UCSD-AML1 (cell line): Measurements from ENCODE around the gene UBE2L3.
"Not testable (repeated sequence)": the region's sequence is repeated elsewhere in the genome, so short reads cannot be mapped to it uniquely, and the experiment has no call there.

Experiments
- DNase-seq: peaks from one replicate; lab custom pipeline; 2025; ENCODE audit not compliant: unreplicated experiment; lab: John Stamatoyannopoulos, UW

Gene UBE2L3

DNA sequence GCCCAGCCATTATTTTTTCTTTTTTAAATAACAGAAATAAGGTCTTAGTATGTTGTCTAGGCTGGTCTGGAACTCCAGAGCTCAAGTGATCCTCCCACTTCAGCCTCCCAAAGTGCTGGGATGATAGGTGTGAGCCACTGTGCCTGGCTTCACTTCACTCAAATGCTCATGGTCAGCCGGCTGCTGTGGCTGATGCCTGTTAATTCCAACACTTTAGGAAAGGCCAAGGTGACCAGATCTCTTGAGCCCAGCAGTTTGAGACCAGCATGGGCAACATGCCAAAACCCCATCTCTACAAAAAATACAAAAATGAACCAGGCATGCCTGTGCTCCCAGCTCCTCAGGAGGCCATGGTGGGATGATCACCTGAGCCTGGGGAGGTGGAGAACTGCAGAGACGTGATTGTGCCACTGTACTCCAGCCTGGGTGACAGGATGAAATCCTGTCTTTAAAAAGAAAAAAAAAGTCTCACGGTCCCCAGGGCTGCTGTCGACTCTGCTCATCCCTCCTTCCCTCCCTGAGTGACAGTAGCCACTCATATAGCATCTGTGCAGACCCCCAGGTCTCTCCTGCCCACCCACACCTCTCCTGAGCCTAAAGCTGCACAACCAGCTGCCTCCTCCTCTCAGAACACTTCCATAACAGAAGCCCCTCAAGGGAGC, 58.7 kb downstream of the UBE2L3 start:
- DNase-seq = no peak

DNA sequence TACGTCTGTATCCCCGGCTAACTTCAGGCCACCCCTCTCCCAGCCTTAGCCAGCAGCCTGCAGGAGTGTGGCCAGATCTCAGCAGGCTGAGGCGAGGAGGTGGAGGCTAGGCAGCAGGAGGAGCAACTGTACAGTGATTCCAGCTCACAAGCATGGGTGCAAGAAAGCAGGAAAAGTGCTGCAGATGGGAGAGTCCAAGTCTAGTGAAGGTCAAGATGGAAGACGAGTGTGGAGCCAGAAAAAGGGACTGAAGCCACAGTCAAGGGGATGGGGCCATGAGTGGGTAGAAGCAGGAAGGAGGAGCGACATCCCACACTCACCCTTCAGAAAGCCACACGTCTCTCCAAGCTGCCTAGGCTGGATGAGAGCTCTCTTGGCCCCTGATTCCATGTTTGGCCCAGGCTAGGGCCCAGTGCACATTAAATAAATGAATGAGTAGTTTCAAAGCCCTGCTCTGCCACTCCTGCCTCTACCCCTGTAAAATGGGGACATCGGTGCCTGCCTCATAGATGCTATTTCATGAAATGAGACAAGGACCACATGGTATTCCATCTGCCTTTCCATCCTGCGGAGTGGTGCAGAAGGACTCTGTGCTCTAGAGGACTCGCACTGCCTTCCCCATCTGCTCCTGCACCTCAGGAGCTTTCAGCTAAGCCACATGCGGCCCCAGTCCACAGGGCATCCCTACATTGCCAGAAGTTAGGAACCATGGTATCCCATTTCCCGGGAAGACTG, 59.4 kb downstream of the UBE2L3 start:
- no peak for DNase-seq

DNA sequence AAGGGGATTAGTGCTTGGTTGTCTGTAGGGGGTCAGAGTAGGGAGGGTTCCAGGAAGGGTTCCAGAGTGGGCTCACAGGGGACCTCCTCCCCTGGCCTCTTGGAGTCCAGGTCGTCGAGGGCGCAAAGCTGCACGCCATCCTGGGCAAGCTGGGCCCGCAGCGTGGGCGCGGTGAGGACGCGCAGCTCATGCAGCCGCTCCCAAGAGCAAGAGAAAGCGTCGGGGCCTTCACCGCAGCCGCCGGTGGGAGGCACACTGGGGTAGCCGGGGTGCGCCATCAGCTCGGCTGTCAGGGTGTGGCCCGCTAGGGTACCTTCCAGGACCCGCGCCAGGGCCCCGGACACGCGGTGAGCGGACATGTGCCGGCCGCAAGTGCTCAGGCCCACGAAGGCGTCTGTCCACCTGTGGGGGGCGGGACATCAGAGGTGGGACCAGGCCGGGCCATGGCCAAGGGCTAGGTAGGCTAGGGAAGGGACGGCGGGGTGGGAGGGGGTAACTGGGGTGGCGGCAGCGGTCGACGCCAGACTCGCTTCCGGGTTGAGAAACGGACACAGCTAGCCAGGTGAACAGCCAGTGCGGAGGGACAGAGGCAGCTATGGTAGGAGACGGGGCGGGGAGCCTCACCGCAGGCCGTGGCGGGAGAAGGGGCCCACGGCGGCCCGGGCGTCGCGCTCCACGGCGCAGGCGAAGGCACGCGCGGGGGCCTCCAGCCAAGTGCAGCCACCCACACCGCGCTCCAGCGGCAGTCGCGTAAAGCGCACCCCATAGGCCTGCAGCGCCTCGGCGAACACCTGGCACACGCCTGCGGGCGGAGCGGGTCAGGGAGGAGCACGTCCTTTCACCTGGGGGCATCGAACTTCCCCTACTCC, 61.1 kb downstream of the UBE2L3 start:
- no peak for DNase-seq

DNA sequence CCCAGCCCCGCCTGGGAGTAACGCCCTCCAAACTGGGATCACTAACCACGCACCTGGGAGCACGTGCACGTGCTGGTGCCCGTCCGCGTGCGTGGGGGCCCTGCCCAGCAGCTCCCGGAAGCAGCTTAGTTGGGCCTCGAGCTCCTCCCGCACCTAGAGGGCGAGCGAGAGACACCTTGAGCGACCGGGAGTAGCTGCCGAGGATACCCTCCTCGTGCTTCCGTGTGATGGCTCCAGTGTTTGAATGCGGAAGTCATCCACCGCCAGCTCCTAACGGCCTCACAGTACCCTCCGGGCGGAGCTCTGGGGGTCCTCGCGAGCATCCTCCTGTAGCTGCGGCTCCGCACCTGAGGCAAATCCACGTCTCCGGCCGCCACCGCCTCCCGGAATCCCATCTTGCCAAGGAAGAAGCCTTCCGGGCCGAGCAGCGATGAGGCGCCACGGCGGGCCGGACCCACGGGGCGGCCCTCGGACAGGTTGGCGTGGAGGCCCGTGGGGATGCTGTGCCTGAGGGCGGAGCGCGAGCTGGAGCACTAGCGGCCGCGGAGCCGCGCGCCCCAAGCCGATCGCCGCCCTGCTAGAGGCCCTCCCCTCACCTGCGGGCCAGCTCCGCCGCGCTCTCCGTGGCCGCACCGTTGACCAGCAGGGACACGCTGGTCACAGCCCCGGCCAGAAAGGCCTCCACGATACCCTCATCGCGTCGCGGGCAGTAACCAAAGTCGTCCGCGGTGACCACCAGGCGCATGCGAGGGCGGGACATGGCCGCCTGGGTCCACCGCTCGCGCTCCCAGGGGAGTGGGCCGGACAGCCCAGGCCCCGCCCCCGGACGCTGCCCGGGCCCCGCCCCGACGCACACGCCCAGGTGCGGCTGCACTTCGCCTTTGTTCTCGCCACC, 62.0 kb downstream of the UBE2L3 start, which contains the start of gene YDJC:
YDJC (minus strand) TSS at position 768 of the 895 bp plus-strand sequence; CDS start at position 760, 8 bp downstream.
- peak; percentile 95 for DNase-seq

DNA sequence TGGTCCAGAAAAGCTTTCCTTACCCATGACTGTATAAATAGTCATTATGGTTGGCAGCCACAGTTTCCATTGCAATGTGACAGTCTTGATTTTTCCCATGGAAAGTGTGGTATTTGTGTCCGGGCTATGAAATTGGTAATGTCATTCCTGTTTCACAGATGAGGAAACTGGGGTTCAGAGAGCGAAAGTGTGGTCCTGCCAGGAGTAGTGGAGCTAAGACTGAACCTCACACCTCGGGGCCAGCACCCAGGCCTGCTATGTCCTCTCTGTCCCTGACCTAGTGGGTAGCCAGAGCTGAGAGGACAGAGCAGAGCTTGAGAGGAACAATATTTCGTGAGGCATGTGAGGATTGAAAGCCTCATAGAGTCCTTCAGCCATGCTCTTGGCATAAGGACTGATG, 63.5 kb downstream of the UBE2L3 start:
- DNase-seq = no peak

DNA sequence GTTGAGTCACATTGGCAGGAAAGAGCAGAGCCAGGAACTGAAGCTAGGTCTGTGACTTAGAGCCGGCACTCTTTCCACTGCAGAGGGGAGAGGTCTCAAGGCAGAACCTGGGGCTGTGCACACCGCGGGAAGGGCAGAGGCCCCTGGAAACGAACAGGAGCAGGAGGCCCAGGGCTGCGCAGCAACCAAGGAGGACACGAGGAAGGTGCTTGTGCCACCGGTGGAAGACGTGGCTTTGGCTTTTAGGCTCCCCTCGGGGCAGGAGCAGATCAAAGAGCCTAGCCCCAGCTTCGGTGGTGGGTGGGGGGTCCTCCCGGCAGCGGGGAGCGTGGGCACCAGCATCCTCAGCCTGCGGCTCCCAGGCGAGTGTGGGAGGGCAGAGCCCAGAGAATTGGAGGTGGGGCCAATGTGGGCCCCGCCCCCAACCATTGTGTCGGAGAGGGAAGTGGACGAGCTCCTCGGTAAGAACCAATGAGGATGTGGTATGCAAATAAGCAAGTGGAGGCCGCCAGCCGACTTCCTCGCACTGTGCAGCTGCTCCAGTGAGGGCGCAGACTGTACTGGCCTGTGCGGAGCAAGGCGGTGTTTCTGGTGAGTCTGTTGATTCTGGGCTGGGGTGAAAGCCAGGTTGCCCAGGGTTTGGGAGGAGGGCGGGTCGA, 64.9 kb downstream of the UBE2L3 start, which contains the start of gene CCDC116:
CCDC116 (plus strand) TSS at position 524 of the 659 bp plus-strand sequence. CDS start 422 bp downstream, outside the sequence.
- DNase-seq = peak; percentile 94

DNA sequence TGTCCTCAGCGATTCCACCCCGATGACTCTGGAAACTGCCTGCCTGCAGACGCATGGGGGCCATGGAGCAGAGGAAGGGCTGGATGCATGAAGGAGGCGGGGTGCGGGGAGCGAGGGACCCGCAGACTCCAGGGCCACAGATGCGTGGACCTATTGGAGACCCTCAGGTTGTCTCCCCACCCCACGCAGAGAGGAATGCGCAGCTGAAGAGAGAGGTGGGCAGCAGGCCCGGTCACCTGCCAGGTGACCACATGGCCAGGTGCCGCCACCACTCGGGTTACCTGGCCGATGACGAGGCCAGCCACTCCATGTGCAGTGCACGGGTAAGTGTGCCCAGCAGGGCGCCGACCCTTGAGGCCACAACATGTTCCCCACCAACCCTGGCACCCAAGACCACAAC, 65.4 kb downstream of the UBE2L3 start:
- no peak for DNase-seq

DNA sequence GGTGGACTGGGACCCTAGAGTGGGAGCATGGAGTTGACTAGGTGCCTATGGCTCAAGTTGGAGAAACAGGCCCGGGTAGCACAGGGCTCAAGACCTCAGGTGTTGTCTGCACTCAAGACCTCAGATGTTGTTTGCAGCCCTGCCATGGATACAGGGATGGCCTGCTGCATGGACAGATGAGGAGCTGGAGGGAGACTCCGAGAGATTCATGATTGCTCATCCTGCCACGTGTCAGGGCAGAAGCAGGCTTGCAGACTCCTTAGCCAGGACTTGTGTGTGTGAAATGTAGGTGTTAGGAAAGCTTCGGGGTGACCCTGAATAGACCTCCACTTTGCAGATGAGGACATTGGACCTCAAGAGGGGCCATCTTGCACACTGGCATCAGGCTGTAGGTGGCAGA, 66.0 kb downstream of the UBE2L3 start:
- no peak for DNase-seq

DNA sequence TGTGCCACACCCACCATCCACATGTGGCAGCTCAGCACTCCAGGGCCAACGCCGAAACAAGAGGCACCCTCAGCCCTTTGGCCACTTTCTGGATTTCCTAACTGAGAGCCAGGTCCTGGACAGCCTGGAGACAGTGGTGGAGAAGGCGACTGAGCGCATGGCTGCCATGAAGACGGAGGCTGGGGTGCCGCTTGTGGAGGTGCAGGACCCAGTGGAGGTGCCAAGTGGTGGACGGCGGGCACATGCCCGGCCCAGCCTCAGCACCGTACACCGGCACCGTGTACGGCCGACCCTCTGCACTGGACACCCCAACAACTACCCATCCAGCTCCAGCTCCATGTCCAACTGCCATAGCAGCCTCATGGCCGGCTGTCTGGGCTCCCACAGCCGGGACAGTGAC, 66.6 kb downstream of the UBE2L3 start:
- DNase-seq = no peak

DNA sequence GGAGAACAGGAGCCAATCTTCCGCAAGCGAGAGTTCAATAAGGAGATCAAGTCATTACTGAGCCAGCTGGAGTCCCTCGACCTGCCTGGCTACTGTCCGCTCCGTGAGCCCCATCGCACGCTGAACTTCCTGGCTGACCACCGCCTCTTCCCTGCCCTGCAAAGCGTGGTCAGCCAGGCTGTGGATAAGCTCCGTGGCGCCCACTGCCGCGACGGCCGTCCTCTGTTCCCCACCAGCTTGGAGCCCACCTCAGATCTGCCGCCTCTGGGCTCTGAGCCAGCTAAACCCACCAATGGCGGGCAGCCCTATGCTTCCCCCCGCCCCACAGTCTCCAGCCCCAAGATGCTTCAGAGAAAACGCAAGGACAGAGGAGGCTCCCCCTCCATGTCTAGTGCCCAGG, 67.3 kb downstream of the UBE2L3 start:
- no peak for DNase-seq

DNA sequence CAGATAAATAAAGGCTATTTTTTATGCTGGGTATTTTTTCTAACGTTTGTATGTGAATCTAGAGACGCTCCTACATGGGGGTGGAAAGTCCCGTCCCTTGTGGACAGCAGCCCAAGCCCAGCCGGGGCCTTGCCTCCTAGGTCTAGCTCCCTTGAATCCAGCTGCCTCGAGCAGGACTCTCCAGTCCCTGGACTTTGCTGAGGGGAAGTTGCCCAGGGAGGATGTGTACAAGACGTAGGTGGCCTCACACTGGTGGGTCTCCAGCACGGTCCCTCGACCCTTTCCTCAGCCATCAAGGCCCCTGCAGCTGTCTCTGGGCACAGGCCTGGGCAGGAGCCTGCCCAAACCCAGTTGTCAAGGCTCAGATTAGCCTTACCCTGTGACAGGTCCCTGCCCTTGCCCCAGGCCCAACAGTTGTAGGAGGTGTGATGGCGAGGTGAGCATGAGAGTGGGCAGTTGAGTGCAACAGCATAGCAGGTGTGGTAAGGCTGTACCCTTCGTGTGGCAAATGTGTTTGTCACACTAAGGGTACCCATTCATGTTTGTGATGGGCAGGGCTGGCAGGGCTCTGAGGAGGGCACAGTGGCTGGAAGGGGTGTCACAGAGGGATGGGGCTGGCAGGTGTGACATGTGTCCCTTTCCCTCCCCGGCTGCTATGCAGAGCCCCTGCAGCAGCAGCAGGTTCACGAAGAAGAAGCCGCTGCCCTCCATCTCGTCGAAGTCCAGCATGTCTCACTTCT, 68.4 kb downstream of the UBE2L3 start:
- no peak for DNase-seq

DNA sequence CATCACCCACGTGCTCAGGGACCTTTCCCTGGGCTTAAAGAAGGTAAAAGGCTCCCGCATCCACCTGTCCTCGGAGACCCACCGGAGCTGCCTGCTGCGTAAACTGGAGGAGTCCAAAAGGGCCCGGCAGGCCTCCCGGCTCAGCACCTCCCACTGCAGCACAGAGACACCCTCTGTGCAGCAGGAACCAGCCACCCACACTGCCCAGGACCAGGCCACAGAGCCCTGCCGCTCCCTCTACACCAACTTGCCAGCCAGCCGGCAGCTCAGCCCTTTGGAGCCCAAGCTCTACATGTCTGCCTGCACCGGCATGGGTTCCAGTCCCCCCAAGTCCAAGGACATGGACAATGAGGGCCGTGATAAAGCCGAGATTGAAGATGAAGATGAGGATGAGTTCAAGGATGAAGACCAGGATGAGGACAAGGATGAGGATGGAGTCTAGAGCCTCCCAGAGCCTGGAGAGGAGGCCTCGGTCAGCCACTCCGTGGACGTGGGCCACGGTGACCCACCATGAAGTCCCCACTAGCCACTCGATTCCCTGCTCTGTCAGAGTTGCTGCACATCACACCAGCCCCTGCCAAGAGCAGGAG, 69.2 kb downstream of the UBE2L3 start:
- no peak for DNase-seq

DNA sequence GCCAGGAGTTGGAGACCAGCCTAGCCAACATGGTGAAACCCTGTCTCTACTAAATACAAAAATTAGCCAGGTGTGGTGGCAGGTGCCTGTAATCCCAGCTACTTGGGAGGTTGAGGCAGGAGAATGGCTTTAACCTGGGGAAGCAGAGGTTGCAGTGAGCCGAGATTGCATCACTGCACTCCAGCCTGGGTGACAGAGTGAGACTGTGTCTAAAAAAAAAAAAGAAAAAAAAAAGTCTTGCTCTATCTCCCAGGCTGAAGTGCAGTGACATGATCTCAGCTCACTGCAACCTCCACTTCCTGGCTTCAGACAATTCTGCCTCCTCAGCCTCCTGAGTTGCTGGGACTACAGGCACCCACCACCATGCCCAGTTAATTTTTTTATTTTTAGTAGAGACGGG, 69.9 kb downstream of the UBE2L3 start:
- DNase-seq = not testable (repeated sequence)

DNA sequence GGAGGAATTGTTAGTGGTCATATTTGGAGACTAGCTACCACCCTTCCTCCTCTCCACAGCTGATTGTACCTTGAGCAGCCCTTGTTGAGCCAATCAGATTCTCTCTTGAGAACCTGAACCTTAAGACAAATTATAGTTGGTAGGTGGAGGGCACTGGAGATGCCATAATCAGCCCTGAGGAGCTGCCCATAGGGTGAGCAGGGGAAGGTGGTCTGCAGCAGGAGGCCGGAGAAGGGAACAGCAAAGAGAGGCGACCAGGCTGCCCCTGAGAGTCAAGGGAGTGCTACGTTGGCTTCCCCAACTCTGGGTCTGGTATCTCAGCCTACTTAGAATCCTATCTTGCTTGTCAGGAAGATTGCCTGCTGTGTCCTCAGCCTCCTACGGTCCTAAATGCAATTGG, 71.8 kb downstream of the UBE2L3 start:
- no peak for DNase-seq

DNA sequence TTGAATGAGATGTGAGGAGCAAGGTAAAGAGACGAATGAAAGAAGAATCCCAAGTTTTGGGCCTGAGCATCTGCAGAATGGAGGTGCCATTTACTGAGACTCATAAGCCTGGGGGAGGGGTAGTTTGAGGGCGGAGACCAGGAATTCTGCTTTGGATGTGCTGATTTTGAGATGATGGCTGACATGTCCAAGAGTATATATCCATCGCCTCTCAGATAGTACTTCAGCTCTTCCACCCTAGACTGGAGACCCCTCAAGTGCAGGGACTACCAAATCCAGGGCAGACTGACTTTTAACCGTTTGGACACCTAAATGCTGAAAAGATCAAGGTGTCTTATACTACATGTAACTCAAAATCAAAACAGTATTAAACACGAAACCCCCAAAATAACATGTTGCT, 73.3 kb downstream of the UBE2L3 start:
- no peak for DNase-seq

DNA sequence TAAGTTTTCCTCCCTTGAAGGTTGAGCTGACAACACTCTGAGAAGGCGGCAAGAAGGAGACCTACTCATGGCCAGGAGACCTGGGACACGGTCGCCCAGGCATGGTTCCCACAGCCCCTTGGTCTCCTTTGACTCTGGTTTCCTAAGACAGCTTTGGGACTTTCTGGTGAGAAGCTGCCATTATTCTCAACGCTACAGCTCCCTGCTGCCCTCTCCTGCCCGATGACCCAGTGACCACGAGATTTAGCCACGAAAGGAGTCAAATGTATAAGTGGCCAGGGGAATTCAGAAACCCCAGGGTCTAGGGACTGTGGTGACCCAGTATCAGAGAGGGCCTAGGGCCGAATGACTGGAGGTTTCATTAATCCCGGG, 73.9 kb downstream of the UBE2L3 start:
- peak; percentile 66 for DNase-seq

DNA sequence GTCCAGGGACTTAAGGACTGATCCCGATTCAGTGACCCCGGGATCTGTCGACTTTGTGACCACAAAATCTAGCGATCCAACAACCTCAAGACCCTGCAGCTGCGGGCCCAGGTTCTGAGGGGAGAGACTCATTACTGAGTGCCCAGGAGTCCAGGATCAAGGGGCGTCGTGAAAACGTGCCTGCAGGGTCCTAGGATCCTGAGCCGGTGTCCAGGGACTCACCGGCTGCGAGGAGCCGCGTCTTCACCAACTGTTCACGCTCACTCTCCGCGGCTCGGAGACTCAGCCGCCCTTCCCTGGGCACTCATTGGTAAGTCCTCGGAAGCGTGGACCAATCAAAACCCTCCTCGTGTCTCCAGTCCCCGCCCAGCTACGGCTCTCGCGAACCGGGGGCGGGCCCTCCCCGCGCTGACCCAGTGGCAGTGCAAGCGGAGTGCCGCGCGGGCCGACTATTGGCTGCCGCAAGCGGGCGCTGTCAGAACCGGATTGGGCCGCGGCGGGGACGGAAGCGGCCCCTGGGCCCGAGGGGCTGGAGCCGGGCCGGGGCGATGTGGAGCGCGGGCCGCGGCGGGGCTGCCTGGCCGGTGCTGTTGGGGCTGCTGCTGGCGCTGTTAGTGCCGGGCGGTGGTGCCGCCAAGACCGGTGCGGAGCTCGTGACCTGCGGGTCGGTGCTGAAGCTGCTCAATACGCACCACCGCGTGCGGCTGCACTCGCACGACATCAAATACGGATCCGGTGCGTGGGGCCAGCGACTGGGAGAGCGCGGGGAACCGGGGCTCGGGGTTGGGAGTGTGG, 74.5 kb downstream of the UBE2L3 start, which contains the start of gene SDF2L1:
SDF2L1 (plus strand) TSS at position 514 of the 795 bp plus-strand sequence; CDS start at position 549, 35 bp downstream.
- peak; percentile 97 for DNase-seq
